SH-SY5Y (cell line): ENCODE measurements around the gene NCF2.

Source experiments
- GATA2 ChIP-seq: IDR thresholded peaks from 2 replicates; pipeline ENCODE4 v1.6.1; 2011; ENCODE audit warnings: mild to moderate bottlenecking, low read depth, low read length
- GATA3 ChIP-seq: IDR thresholded peaks from 2 replicates; pipeline ENCODE4 v1.6.1; 2011; ENCODE audit warnings: low read depth, mild to moderate bottlenecking, low read length, moderate library complexity

- TF ChIP-seq GATA3 = no peak
- no peak for TF ChIP-seq GATA2
Measured at GRCh38 chr1:183584147-183584546, 6.1 kb downstream of the NCF2 start.
